GM19324 (cell line): ENCODE measurements around the gene SCAF8.
A peak's percentile ranks its signal among the peaks of the same experiment; 100 is the strongest.
"Not testable (repeated sequence)": the region's sequence is repeated elsewhere in the genome, so short reads cannot be mapped to it uniquely, and the experiment has no call there.

ENCODE experiments used
- ATAC-seq: cut with Tn5 transposase; IDR thresholded peaks from one replicate; pipeline ENCODE4 v1.9.1; 2021; ENCODE audit warnings: mild to moderate bottlenecking, moderate library complexity; ENCODE audit not compliant: unreplicated experiment, low FRiP score

The SCAF8 gene

GRCh38 chr6:154733183-154733625 lies at the start of gene SCAF8:
Gene SCAF8 (plus strand): TSS chr6:154733416. CDS start chr6:154733901, 485 bp downstream.
- ATAC-seq = peak; percentile 86

GRCh38 chr6:154683756-154684523 lies 49.3 kb upstream of the SCAF8 start:
- no peak for ATAC-seq

GRCh38 chr6:154686162-154686561 lies 47.1 kb upstream of the SCAF8 start:
- no peak for ATAC-seq

GRCh38 chr6:154689493-154690255 lies 43.5 kb upstream of the SCAF8 start:
- no peak for ATAC-seq

- ATAC-seq = no peak
Measured at GRCh38 chr6:154690857-154691256, 42.4 kb upstream of the SCAF8 start.

- no peak for ATAC-seq
Measured at GRCh38 chr6:154696661-154697060, 36.6 kb upstream of the SCAF8 start.

GRCh38 chr6:154703124-154703523 lies 30.1 kb upstream of the SCAF8 start:
- ATAC-seq = no peak

- ATAC-seq = no peak
Measured at GRCh38 chr6:154705471-154706113, 27.6 kb upstream of the SCAF8 start.

GRCh38 chr6:154706389-154706788 lies 26.8 kb upstream of the SCAF8 start:
- ATAC-seq = no peak

GRCh38 chr6:154709621-154710020 lies 23.6 kb upstream of the SCAF8 start:
- no peak for ATAC-seq

GRCh38 chr6:154710689-154711088 lies 22.5 kb upstream of the SCAF8 start:
- no peak for ATAC-seq

GRCh38 chr6:154715446-154715845 lies 17.8 kb upstream of the SCAF8 start:
- ATAC-seq = no peak

- ATAC-seq = not testable (repeated sequence)
Measured at GRCh38 chr6:154716350-154716749, 16.9 kb upstream of the SCAF8 start.

GRCh38 chr6:154719433-154719832 lies 13.8 kb upstream of the SCAF8 start:
- ATAC-seq = no peak

- no peak for ATAC-seq
Measured at GRCh38 chr6:154719854-154720253, 13.4 kb upstream of the SCAF8 start.

GRCh38 chr6:154721460-154721859 lies 11.8 kb upstream of the SCAF8 start:
- ATAC-seq = no peak

GRCh38 chr6:154726887-154727286 lies 6.3 kb upstream of the SCAF8 start:
- ATAC-seq = no peak

- no peak for ATAC-seq
Measured at GRCh38 chr6:154731296-154732218, 1.7 kb upstream of the SCAF8 start.

GRCh38 chr6:154732538-154733182 lies 556 bp upstream of the SCAF8 start:
- ATAC-seq = no peak
